ENCODE measurements around the gene CGB8. TPM values are rescaled to one million over a fixed set of nuclear protein-coding genes. Genes with fewer than 3 reads are reported as not detected.
"Not testable (repeated sequence)": the region's sequence is repeated elsewhere in the genome, so short reads cannot be mapped to it uniquely, and the experiment has no call there.

Gene CGB8
- total RNA-seq = not detected

DNA sequence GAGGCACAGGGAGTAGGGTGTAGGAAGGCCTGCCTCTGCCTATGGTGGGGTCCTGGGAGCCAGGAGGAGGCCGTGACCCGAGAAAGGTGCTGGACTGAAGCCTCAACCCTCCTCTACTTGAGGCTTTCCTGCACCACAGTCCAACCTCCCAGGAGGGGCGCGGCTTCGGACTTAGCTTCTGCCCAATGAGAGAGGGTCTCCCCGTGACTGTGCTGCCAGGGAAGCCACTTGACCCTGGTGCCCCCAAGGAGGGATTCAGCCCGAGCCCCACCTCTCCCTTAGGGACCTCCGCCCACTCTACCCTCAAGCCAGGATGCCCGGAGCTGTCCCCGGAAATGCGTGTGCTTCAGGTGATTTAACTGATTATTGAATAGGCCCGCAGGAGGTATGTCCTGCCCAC is at the start of gene CGB8:
TSS of gene CGB8 (minus strand) at position 101 of the 400 bp plus-strand sequence. CDS start 372 bp downstream, outside the sequence.
- H3K9me3 ChIP-seq; H3K4me1 ChIP-seq; DNase-seq (ENCODE audit: low spot score in 2 of 2); intact Hi-C loops (cut with DNase I); H3K4me3 ChIP-seq; H3K27me3 ChIP-seq; H3K36me3 ChIP-seq; H3K27ac ChIP-seq: not testable (repeated sequence)

DNA sequence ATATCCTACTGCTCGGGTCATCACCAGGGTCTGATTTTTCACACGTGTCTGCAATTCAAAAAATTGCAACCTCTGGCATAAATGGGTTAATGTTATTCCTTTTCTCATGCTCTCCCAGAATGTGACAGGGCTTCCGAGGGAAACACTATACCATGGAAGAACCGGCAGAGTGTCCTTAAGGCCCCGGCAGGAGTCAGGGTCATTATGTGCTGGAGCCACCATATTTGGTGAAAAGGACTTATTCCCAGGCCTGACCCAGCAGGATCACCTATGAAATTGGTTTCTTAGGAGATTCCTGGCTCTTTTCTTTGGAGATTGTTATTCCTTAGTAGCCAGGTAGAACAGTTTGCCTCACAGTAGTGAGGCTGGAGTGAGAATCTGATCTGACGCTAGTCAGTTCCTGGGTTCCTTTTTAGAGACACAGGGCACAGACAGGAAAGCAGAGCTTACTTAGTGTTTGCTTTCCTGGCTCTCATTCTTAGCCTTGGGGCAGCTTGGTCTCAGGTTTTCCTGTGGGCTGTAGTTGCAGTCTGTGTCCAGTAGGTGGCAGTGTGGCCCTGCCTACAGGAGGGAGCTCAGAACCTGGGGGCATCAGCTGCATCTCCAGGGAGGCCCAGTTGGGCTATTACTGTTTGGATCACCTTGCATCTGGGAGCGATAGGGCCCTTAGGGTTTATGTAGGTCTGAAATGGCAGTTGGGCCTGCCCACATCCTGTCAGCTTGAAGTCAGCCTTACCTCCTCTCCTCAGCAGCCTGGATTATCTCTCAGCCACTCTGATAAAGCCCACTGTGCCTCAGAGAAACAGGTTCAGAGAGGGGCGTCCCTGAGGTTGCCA is 48.8 kb upstream of the CGB8 start:
- Histone ChIP-seq H3K4me3 (no peak overlapping the region), H3K4me1 (no peaks in the 10 kb centered on the region), H3K27ac (no peak overlapping the region), H3K36me3 (peaks cover 58 to 92% of the 10 kb centered on the region in 2 donors), H3K27me3 (no peaks in the 10 kb centered on the region), H3K9me3 (no peaks in the 10 kb centered on the region)
- TF ChIP-seq, protein P1, sequence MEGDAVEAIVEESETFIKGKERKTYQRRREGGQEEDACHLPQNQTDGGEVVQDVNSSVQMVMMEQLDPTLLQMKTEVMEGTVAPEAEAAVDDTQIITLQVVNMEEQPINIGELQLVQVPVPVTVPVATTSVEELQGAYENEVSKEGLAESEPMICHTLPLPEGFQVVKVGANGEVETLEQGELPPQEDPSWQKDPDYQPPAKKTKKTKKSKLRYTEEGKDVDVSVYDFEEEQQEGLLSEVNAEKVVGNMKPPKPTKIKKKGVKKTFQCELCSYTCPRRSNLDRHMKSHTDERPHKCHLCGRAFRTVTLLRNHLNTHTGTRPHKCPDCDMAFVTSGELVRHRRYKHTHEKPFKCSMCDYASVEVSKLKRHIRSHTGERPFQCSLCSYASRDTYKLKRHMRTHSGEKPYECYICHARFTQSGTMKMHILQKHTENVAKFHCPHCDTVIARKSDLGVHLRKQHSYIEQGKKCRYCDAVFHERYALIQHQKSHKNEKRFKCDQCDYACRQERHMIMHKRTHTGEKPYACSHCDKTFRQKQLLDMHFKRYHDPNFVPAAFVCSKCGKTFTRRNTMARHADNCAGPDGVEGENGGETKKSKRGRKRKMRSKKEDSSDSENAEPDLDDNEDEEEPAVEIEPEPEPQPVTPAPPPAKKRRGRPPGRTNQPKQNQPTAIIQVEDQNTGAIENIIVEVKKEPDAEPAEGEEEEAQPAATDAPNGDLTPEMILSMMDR (IDR thresholded peaks at IDR 0.05) = peak; percentile 95 to 99 (median 98)
- DNase-seq (ENCODE audit: low spot score in 2 of 2) = peak in 1 of 2 donors; percentile 80
- intact Hi-C loops (cut with DNase I) = loop anchor here (1.0 to 2.0 kb wide), 3 partner anchors 48 to 111 kb away; no protein-coding TSS in a partner anchor

DNA sequence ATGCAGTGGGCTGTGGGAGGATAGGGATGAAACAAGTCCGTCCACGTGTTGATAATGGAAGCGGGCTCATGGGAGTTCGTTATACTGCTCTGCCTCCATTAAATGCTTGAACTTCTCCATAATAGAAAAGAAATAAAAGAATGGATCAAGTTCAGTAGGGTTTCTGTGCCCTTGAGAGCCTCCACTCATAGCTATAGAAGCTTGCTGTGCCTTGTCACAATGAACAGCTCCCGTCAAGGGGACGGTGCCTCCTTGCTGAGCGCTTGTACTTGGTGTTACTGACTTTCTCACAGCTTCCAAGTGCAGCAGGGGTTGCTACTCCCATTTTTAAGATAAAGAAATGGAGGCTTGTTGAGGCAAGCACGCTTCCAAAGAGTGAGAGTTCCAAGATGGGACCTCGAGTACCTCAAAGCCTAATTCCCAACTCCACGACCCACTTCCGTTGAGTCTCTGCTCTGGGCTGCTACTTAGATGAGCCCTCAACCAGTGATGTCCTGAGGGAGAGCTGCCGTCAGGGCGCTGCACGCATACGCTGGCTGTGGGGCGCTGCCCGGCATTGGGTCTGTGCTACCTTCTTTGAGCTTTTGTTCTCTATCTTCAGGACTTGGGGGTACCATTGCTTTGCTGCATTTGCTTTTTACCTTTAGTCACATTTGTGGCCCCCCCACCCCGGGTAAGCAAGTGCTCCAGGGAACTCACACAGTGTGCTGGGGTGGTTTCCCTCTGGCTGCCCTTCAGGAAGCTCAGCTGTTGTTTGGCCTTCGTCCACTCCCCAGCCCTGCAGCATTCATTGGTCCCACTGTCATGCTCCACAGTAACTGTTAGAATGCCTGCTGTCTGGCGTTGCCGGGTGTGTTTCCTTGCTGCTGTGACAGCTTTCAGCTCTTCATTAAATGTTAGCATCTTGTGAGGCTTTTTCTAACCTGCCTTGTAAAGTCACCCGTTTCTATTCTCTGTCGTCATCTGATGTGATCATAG is 45.9 kb upstream of the CGB8 start:
- DNase-seq (ENCODE audit: low spot score in 2 of 2) = no peak
- Histone ChIP-seq H3K27me3 (no peaks in the 10 kb centered on the region), H3K4me3 (no peak overlapping the region), H3K9me3 (no peaks in the 10 kb centered on the region), H3K36me3 (peaks cover 57 to 93% of the 10 kb centered on the region in 2 donors), H3K4me1 (no peaks in the 10 kb centered on the region), H3K27ac (no peak overlapping the region)
- intact Hi-C loops (cut with DNase I) = no loop called here
- TF ChIP-seq, protein P1 (IDR thresholded peaks at IDR 0.05) = no peak

DNA sequence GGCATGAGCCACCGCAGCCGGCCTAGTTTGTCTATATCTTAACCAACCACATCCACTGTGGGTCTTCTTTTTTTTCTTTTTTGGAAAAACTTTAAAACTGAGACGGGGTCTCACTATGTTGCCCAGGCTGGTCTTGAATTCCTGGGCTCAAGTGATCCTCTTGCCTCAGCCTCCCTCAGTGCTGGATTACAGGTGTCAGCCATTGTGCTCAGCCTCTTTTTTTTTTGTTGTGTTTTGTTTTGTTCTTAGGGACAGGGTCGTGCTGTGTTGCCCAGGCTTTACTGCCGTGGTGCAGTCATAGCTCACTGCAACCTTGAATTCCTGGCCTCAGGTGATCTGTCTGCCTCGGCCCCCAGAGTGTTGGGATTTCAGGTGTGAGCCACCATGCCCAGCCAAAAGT is 43.8 kb upstream of the CGB8 start:
- Histone ChIP-seq H3K27ac (no peak overlapping the region), H3K36me3 (peaks cover 44 to 88% of the 10 kb centered on the region in 2 donors), H3K4me3 (no peak overlapping the region), H3K9me3 (no peaks in the 10 kb centered on the region), H3K4me1 (no peaks in the 10 kb centered on the region), H3K27me3 (no peaks in the 10 kb centered on the region)
- intact Hi-C loops (cut with DNase I) = no loop called here
- TF ChIP-seq, protein P1 (IDR thresholded peaks at IDR 0.05) = no peak
- DNase-seq (ENCODE audit: low spot score in 2 of 2) = no peak

DNA sequence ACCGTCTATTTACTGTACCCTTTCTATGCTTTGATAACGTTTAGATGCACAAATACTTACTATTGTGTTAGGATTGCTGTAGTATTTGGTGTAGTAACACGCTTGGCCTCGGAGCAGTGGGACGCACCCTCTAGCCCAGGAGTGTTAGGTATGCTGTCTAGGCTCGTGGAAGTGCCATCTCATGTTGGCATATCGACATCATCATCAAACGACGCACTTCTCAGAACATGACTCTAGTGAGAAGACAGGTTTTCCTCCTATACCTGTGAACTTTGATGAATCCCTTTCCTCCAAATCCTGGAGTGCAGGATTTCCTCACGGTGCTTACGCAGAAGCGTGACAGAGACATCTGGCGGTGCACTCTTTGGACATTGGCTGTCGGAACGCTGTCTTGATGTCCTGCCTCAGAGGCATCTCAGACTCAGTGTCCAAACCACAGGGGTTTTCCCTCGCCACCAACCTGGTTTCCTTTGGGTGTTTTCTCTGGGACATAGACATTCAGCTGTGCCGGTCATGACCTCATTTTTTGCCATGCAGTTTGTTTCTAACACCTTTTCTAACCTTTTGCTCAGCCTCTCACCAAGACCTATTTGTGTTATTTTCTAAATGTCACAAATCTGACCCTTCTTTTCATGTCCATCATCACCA is 42.6 kb upstream of the CGB8 start:
- DNase-seq (ENCODE audit: low spot score in 2 of 2) = no peak
- H3K27ac ChIP-seq = no peak overlapping the region
- peaks cover 4 to 9% of the 10 kb centered on the region in 2 donors for H3K4me1 ChIP-seq
- H3K4me3 ChIP-seq = no peak overlapping the region
- TF ChIP-seq, protein P1 (IDR thresholded peaks at IDR 0.05) = no peak
- intact Hi-C loops (cut with DNase I) = no loop called here
- no peaks in the 10 kb centered on the region for H3K27me3 ChIP-seq
- H3K36me3 ChIP-seq = peaks cover 43 to 84% of the 10 kb centered on the region in 2 donors
- H3K9me3 ChIP-seq = no peaks in the 10 kb centered on the region

All from ascending aorta (tissue), 2 donors.